ENCODE results near the gene RNF114. TPM values are rescaled to one million over a fixed set of nuclear protein-coding genes. Genes with fewer than 3 reads are reported as not detected.

Gene RNF114
- total RNA-seq, 1 donor from 2014 or later, result 46.8 TPM

- no peak overlapping the region for H3K4me3 Mint-ChIP-seq (ENCODE audit: unreplicated experiment)
- no peaks in the 10 kb centered on the region for H3K9me3 Mint-ChIP-seq (ENCODE audit: unreplicated experiment)
- H3K27me3 Mint-ChIP-seq (ENCODE audit: unreplicated experiment), result peaks cover 6% of the 10 kb centered on the region
- H3K4me1 Mint-ChIP-seq (ENCODE audit: unreplicated experiment), result peaks cover 5% of the 10 kb centered on the region
- no peak overlapping the region for H3K27ac Mint-ChIP-seq (ENCODE audit: unreplicated experiment)
- DNase-seq (ENCODE audit: low spot score), result no peak
- H3K36me3 Mint-ChIP-seq (ENCODE audit: low read depth, unreplicated experiment), result no peaks in the 10 kb centered on the region
- no peak for TF ChIP-seq CTCF (IDR thresholded peaks at IDR 0.05; ENCODE audit: unreplicated experiment)
Observed at GRCh38 chr20:49896204-49896603, 40.0 kb upstream of the RNF114 start.

GRCh38 chr20:49899541-49900383, 36.4 kb upstream of the RNF114 start:
- no peaks in the 10 kb centered on the region for H3K4me1 Mint-ChIP-seq (ENCODE audit: unreplicated experiment)
- H3K27me3 Mint-ChIP-seq (ENCODE audit: unreplicated experiment), result peaks cover 2% of the 10 kb centered on the region
- no peak for DNase-seq (ENCODE audit: low spot score)
- no peaks in the 10 kb centered on the region for H3K9me3 Mint-ChIP-seq (ENCODE audit: unreplicated experiment)
- no peak for TF ChIP-seq CTCF (IDR thresholded peaks at IDR 0.05; ENCODE audit: unreplicated experiment)
- no peaks in the 10 kb centered on the region for H3K36me3 Mint-ChIP-seq (ENCODE audit: low read depth, unreplicated experiment)
- no peak overlapping the region for H3K4me3 Mint-ChIP-seq (ENCODE audit: unreplicated experiment)
- H3K27ac Mint-ChIP-seq (ENCODE audit: unreplicated experiment), result no peak overlapping the region

GRCh38 chr20:49901588-49901987, 34.6 kb upstream of the RNF114 start:
- DNase-seq (ENCODE audit: low spot score), result no peak
- Mint-ChIP-seq H3K27me3 (ENCODE audit: unreplicated experiment) (peaks cover 3% of the 10 kb centered on the region), H3K4me1 (ENCODE audit: unreplicated experiment) (no peaks in the 10 kb centered on the region), H3K27ac (ENCODE audit: unreplicated experiment) (no peak overlapping the region), H3K4me3 (ENCODE audit: unreplicated experiment) (no peak overlapping the region), H3K36me3 (ENCODE audit: low read depth, unreplicated experiment) (peaks cover 12% of the 10 kb centered on the region), H3K9me3 (ENCODE audit: unreplicated experiment) (no peaks in the 10 kb centered on the region)
- no peak for TF ChIP-seq CTCF (IDR thresholded peaks at IDR 0.05; ENCODE audit: unreplicated experiment)

- no peak for TF ChIP-seq CTCF (IDR thresholded peaks at IDR 0.05; ENCODE audit: unreplicated experiment)
- no peak overlapping the region for H3K4me3 Mint-ChIP-seq (ENCODE audit: unreplicated experiment)
- no peaks in the 10 kb centered on the region for H3K9me3 Mint-ChIP-seq (ENCODE audit: unreplicated experiment)
- DNase-seq (ENCODE audit: low spot score), result no peak
- H3K27ac Mint-ChIP-seq (ENCODE audit: unreplicated experiment), result peak overlapping the region; percentile 64
- no peaks in the 10 kb centered on the region for H3K4me1 Mint-ChIP-seq (ENCODE audit: unreplicated experiment)
- peaks cover 3% of the 10 kb centered on the region for H3K27me3 Mint-ChIP-seq (ENCODE audit: unreplicated experiment)
- peaks cover 18% of the 10 kb centered on the region for H3K36me3 Mint-ChIP-seq (ENCODE audit: low read depth, unreplicated experiment)
Observed at GRCh38 chr20:49904440-49905214, 31.6 kb upstream of the RNF114 start.
